AG09309 (cell line): ENCODE data around the gene MTHFD1L.
A peak's percentile ranks its signal among the peaks of the same experiment; 100 is the strongest.

ENCODE experiments used
- DNase-seq: peaks from one replicate; pipeline ENCODE4 v3.0.0-alpha.2; 2010; ENCODE audit warnings: low read depth
- H3K4me3 ChIP-seq: 2 replicates; pipeline ENCODE4 v1.5.1; 2011; ENCODE audit warnings: mild to moderate bottlenecking, low read depth, low read length, moderate library complexity; ENCODE audit not compliant: control insufficient read depth
- CTCF ChIP-seq: IDR thresholded peaks from 2 replicates; pipeline ENCODE4 v1.5.1; 2011; ENCODE audit warnings: mild to moderate bottlenecking, low read depth, low read length, inconsistent platforms; ENCODE audit not compliant: insufficient read depth, control insufficient read depth; ENCODE audit errors: missing control alignments

Gene MTHFD1L

DNA sequence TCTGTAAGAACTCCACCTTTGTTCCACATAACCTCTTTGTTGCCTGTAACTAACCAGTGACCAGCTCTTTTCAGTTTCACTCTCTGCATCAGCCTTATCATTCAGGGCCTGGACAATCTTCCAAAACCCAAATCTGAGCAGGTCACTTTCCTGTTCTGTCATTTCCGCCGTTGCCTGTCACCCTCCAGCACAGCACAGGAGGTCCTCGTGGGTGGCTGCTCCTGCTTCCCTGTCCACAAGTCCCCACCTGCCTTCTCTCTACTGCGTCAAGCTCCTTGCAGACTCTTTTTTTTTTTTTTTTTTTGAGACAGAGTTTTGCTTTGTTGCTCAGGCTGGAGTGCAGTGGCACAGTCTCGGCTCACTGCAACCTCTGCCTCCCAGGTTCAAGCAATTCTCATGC lies 73.9 kb downstream of the MTHFD1L start:
- no peak overlapping the region for H3K4me3 ChIP-seq
- no peak for DNase-seq
- TF ChIP-seq CTCF = no peak

GRCh38 chr6:150940941-150941340 lies 75.4 kb downstream of the MTHFD1L start:
- H3K4me3 ChIP-seq = no peak overlapping the region
- peak; percentile 64 for DNase-seq
- TF ChIP-seq CTCF = no peak

GRCh38 chr6:150949526-150949925 lies 84.0 kb downstream of the MTHFD1L start:
- no peak for DNase-seq
- no peak overlapping the region for H3K4me3 ChIP-seq
- no peak for TF ChIP-seq CTCF

- no peak for TF ChIP-seq CTCF
- H3K4me3 ChIP-seq = no peak overlapping the region
Measured at GRCh38 chr6:150953851-150954250, 88.3 kb downstream of the MTHFD1L start.

DNA sequence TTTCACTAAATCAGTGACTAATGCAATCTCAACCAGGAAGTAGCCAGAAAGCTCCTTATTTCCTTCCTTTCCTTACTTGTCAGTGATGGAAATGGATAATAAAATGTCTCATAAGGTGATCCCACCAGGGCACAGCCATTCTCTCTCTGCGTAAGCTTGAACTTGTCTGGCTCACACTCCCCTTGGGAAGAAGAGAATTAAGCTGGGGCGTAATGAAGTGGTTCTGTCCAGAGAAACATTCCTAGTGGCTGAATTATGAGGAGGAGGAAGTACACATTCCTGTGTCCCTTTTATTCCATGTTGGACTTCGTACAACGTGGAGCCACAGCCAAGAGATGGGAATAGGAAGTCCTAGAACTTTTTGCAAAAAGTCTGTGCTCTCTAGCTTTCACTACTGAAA lies 93.7 kb downstream of the MTHFD1L start:
- no peak for TF ChIP-seq CTCF
- no peak for DNase-seq
- no peak overlapping the region for H3K4me3 ChIP-seq

More at GRCh38 chr6:150953851-150954250, 88.3 kb downstream of the MTHFD1L start:
- DNase-seq = no peak

DNA sequence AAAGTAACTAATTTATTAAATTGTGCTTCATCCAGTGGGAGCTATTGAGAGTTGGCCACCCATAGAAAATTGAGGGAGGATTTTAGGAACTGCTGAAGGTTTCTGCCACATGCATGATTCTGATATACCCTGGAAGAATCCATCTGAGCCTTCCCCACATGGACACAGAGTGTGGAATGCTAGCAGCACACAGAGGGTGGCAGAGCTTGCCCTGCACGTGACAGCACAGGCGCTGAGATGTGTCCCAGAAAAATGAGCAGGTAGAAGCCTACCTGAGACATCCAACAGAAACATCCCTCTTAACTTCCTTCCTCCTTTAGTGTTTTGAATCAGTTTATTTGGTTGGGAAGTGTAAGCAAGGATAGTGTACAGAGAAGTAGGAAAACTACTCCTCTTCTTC lies 96.9 kb downstream of the MTHFD1L start:
- TF ChIP-seq CTCF = no peak
- DNase-seq = no peak
- no peak overlapping the region for H3K4me3 ChIP-seq

DNA sequence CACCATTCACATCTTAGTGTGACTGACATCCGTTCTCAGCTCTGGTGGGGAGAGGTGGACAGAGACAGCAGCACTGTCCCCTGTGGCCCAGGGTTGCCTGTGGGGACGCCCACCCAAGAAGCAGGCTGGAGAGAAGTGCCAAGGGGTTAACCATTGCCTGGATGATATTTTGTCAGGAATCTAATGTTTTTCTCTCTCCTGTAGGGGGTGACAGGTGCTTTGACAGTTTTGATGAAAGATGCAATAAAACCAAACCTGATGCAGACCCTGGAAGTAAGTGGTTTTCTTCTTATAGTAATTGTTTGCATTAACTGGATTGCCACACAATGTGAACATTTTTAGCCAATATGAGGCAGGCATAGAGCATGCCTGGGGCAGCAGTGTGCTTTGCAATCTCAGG lies 99.3 kb downstream of the MTHFD1L start:
- DNase-seq = no peak
- TF ChIP-seq CTCF = peak; percentile 3

More for the DNA sequence above, 99.3 kb downstream of the MTHFD1L start:
- H3K4me3 ChIP-seq = no peak overlapping the region
